ENCODE results near the gene TTPAL.

- TF ChIP-seq CTCF (IDR thresholded peaks at IDR 0.05; ENCODE audit: extremely low read depth in 1 of 2, insufficient read depth in 1 of 2, low read depth in 1 of 2, low read length in 2 of 2), result no peak
- no peak for TF ChIP-seq EZH2 (IDR thresholded peaks at IDR 0.05; ENCODE audit: borderline replicate concordance, low read depth, low read length, severe bottlenecking)
- TF ChIP-seq MAX (IDR thresholded peaks at IDR 0.05; ENCODE audit: insufficient read depth, insufficient read length), result no peak
Measured at GRCh38 chr20:44457016-44457415, 18.7 kb upstream of the TTPAL start.

Data from endothelial cell of umbilical vein (primary cell).